OCI-LY7 (cell line): ENCODE measurements around the gene DPF3. TPM values are rescaled to one million over a fixed set of nuclear protein-coding genes. Genes with fewer than 3 reads are reported as not detected.

Experiments used
- BruUV-seq: library from RNA; stranded (reverse); fragments of 400-500 nt; replicated peaks from 2 replicates; lab custom pipeline; 2021; lab: Mats Ljungman, UMichigan
- CTCF ChIA-PET: fragments of 300-600 bp; sonication (Branson Sonifier 250); formaldehyde crosslinking; loops from one replicate; lab custom pipeline; 2022; ENCODE audit warnings: antibody characterized with exemption; ENCODE audit not compliant: unreplicated experiment; lab: Charles Lee
- POLR2A ChIA-PET: fragments of 300-600 bp; sonication (Branson Sonifier 250); formaldehyde crosslinking; loops from one replicate; lab custom pipeline; 2022; ENCODE audit warnings: antibody characterized with exemption; lab: Charles Lee
- DNase-seq: peaks from one replicate; pipeline ENCODE4 v3.0.0-alpha.2; 2015; ENCODE audit warnings: low spot score
- H2AFZ ChIP-seq: fragments of 200-600 bp; sonication (generic), shearing (Covaris generic); 2 replicates; pipeline ENCODE4 v1.6.1; 2014; ENCODE audit warnings: mild to moderate bottlenecking, antibody characterized with exemption, low read length, moderate library complexity
- H3K27ac ChIP-seq: fragments of 200-600 bp; sonication (generic); 2 replicates; pipeline ENCODE4 v1.5.1; 2014; ENCODE audit warnings: mixed run types, low read depth, mild to moderate bottlenecking, moderate library complexity, low read length, inconsistent platforms; ENCODE audit not compliant: poor library complexity, severe bottlenecking
- H3K36me3 ChIP-seq: fragments of 200-600 bp; sonication (generic); 2 replicates; pipeline ENCODE4 v1.6.1; 2014; ENCODE audit warnings: mild to moderate bottlenecking, antibody characterized with exemption, low read length, moderate library complexity, mixed read lengths; ENCODE audit not compliant: insufficient read depth
- H3K4me1 ChIP-seq: fragments of 200-600 bp; sonication (generic); 2 replicates; pipeline ENCODE4 v1.5.1; 2014; ENCODE audit warnings: mild to moderate bottlenecking, low read length; ENCODE audit not compliant: insufficient read depth, poor library complexity, severe bottlenecking
- H3K4me2 ChIP-seq: fragments of 200-600 bp; sonication (generic); 2 replicates; pipeline ENCODE4 v1.6.1; 2014; ENCODE audit warnings: mild to moderate bottlenecking, low read length
- H3K4me3 ChIP-seq: fragments of 200-600 bp; sonication (generic); 2 replicates; pipeline ENCODE4 v1.5.1; 2014; ENCODE audit warnings: mild to moderate bottlenecking, low read depth, low read length; ENCODE audit not compliant: poor library complexity, severe bottlenecking
- H3K79me2 ChIP-seq: fragments of 200-600 bp; sonication (generic); 2 replicates; pipeline ENCODE4 v1.6.1; 2016; ENCODE audit warnings: low read depth, mild to moderate bottlenecking, low read length, moderate library complexity, mixed read lengths; ENCODE audit not compliant: insufficient read depth
- H3K9me2 ChIP-seq: fragments of 200-600 bp; sonication (generic); 2 replicates; pipeline ENCODE4 v1.6.1; 2016; ENCODE audit warnings: mild to moderate bottlenecking, low read length, mixed read lengths; ENCODE audit not compliant: insufficient read depth
- H3K9me3 ChIP-seq: fragments of 200-600 bp; sonication (generic); 2 replicates; pipeline ENCODE4 v1.6.1; 2014; ENCODE audit warnings: mild to moderate bottlenecking, mixed run types, low read length, mixed read lengths
- H4K20me1 ChIP-seq: fragments of 200-600 bp; sonication (generic); 2 replicates; pipeline ENCODE4 v1.6.1; 2014; ENCODE audit warnings: mild to moderate bottlenecking, antibody characterized with exemption, low read length, moderate library complexity, mixed read lengths; ENCODE audit not compliant: insufficient read depth
- EZH2phosphoT487 ChIP-seq: fragments of 200-600 bp; sonication (generic); IDR thresholded peaks from 2 replicates; pipeline ENCODE4 v1.6.1; 2018; ENCODE audit warnings: low read depth, borderline replicate concordance, mild to moderate bottlenecking, mixed run types, antibody characterized with exemption, low read length, moderate library complexity, mixed read lengths
- intact Hi-C: fragments of 100-400 bp; cut with micrococcal nuclease; formaldehyde crosslinking; loops from one replicate; pipeline ENCODE4 v1.10.0; 2022; ENCODE audit not compliant: unreplicated experiment
- total RNA-seq, 2 experiments: library from RNA; depleted of rRNA in 1 of 2; stranded (reverse); fragments of >200 nt in 1 of 2; shearing (Covaris generic) in 1 of 2; gene quantifications; 2 replicates each; pipeline ENCODE4 v1.2.3, GENCODE V29; 2014 to 2022
- TF ChIP-seq, protein P1 (sequence below): fragments of 200-600 bp; sonication (generic); conservative IDR thresholded peaks from 2 replicates; pipeline ENCODE4 v1.5.1; 2014; ENCODE audit warnings: mild to moderate bottlenecking, antibody characterized with exemption, low read length, moderate library complexity, mixed read lengths

Gene DPF3
- total RNA-seq, 2 experiments from 2014 or later, result 0.42 TPM; not detected in 1

DNA sequence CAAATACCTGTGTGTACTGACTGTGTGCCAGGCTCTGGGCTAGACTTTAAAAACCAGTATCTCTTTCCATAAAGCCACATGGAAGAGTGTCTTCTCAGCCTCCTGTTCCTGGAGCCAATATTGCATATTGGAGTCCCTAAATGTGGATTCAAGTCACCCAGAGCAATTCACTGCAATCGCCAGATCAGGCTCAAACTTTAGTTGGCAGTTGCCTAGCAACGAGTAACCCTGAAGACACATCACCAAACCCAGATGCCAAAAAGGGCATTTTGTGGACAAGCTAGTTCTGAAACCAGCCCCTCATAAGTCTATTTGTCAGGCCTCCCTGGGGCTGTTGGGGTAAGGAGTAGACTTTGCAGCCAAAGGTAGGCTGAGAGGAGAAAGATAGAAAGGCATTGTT, 13.7 kb downstream of the DPF3 start:
- Histone ChIP-seq H4K20me1 (no peaks in the 10 kb centered on the region), H3K27ac (no peak overlapping the region), H2AFZ (no peak overlapping the region), H3K4me2 (no peak overlapping the region), H3K9me3 (no peaks in the 10 kb centered on the region), H3K4me1 (no peaks in the 10 kb centered on the region), H3K79me2 (no peaks in the 10 kb centered on the region), H3K9me2 (no peaks in the 10 kb centered on the region), H3K4me3 (no peak overlapping the region), H3K36me3 (no peaks in the 10 kb centered on the region)
- no TSS peak for BruUV-seq
- no peak for TF ChIP-seq EZH2phosphoT487
- TF ChIP-seq, protein P1, sequence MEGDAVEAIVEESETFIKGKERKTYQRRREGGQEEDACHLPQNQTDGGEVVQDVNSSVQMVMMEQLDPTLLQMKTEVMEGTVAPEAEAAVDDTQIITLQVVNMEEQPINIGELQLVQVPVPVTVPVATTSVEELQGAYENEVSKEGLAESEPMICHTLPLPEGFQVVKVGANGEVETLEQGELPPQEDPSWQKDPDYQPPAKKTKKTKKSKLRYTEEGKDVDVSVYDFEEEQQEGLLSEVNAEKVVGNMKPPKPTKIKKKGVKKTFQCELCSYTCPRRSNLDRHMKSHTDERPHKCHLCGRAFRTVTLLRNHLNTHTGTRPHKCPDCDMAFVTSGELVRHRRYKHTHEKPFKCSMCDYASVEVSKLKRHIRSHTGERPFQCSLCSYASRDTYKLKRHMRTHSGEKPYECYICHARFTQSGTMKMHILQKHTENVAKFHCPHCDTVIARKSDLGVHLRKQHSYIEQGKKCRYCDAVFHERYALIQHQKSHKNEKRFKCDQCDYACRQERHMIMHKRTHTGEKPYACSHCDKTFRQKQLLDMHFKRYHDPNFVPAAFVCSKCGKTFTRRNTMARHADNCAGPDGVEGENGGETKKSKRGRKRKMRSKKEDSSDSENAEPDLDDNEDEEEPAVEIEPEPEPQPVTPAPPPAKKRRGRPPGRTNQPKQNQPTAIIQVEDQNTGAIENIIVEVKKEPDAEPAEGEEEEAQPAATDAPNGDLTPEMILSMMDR, result no peak
- intact Hi-C loops, result no loop called here
- no peak for DNase-seq
- ChIA-PET POLR2A (no interaction called here), CTCF (no interaction called here)

DNA sequence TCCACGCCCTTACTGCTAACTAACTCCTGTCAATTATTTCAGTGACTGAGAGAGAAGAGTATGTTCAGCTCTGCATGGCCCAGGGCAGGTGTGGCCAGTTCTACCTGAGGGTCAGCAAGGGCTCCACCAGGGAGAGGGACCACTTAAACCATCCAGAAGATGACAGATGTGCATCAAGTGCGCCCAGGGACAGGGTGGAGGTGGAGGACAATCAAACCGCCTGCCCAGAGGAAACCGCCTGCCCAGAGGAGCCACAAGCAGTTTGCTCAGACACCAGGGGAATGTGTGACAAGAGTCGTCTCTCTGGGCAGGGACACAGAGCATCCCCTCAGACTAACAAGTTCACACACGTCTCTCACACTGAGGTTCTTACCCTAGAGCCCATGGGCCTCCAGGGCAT, 14.5 kb downstream of the DPF3 start:
- H3K9me3 ChIP-seq, result no peaks in the 10 kb centered on the region
- TF ChIP-seq EZH2phosphoT487, result no peak
- TF ChIP-seq, protein P1, result no peak
- no peaks in the 10 kb centered on the region for H3K9me2 ChIP-seq
- no peak for DNase-seq
- H3K4me1 ChIP-seq, result no peaks in the 10 kb centered on the region
- POLR2A ChIA-PET, result no interaction called here
- H3K4me2 ChIP-seq, result no peak overlapping the region
- CTCF ChIA-PET, result no interaction called here
- no peak overlapping the region for H2AFZ ChIP-seq
- no peaks in the 10 kb centered on the region for H4K20me1 ChIP-seq
- H3K79me2 ChIP-seq, result no peaks in the 10 kb centered on the region
- no TSS peak for BruUV-seq
- intact Hi-C loops, result no loop called here
- no peaks in the 10 kb centered on the region for H3K36me3 ChIP-seq
- no peak overlapping the region for H3K4me3 ChIP-seq
- no peak overlapping the region for H3K27ac ChIP-seq

DNA sequence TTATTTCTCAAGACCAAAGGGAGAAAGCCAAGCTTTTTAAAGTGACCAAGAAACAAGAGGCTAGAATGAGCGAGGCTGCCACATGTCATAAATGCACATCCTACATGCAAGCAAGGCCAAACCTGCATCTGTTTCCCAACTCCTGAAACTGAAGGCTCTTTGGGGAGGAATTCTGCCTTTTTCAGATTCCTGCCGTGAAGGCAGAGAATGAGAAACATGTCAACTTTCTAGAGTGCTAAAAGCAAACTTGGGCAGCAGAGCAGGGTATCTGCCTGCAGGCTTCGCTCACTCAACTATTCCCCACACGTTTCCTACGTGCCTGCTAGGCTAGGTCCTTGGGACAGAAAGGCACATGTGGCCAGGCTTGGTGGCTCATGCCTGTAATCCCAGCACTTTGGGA, 15.2 kb downstream of the DPF3 start:
- BruUV-seq, result no TSS peak
- TF ChIP-seq EZH2phosphoT487, result no peak
- no peak overlapping the region for H3K4me3 ChIP-seq
- H3K9me2 ChIP-seq, result no peaks in the 10 kb centered on the region
- DNase-seq, result no peak
- no peaks in the 10 kb centered on the region for H3K79me2 ChIP-seq
- no peak overlapping the region for H3K27ac ChIP-seq
- ChIA-PET CTCF (no interaction called here), POLR2A (no interaction called here)
- H3K4me1 ChIP-seq, result no peaks in the 10 kb centered on the region
- H4K20me1 ChIP-seq, result no peaks in the 10 kb centered on the region
- H3K9me3 ChIP-seq, result no peaks in the 10 kb centered on the region
- H2AFZ ChIP-seq, result no peak overlapping the region
- no peaks in the 10 kb centered on the region for H3K36me3 ChIP-seq
- intact Hi-C loops, result no loop called here
- H3K4me2 ChIP-seq, result no peak overlapping the region
